Measurements from ENCODE around the gene PCSK6. TPM values are rescaled to one million over a fixed set of nuclear protein-coding genes. Genes with fewer than 3 reads are reported as not detected.

The PCSK6 gene
- total RNA-seq, 1 donor from 2014 or later: 6.8 TPM

DNA sequence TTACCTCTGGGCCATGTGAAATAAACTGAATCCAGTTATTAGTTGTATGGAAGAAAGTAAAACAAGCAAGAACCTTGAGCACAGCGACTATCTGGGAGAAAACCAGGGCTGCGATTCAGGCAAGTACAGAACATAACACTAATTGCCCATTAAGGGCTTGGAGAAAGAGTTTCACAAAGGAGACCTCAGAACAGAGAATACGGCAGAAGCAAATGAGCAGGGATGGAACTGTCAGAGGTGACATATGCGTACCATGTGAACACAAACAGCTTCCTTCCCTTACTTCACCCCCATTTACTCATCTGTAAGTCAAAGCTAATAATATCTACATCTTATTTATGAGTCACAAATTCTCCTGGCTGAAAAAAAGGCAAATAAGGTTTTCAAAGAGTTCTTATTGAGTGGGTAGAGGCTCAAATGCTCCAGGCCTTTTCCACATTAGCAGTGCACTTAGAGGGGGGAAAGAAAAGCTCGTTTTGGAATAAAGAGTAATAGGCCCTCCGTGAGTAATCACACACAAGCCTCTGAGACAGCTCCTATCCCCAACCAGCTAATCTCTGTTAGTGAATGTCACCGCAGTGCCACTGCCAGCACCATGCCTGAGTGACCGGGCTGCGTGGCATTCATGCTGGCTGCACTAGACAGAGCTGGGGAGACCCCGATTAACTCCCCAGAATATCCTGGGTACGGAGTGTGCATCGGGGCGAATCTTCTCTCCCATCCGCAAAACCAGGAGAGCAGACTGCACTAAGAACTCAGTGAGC, 2.6 kb downstream of the PCSK6 start:
- peak; percentile 23 for DNase-seq (ENCODE audit: low read depth)
- H3K27me3 ChIP-seq (ENCODE audit: control insufficient read depth, insufficient read depth, low read length): peaks cover 8% of the 10 kb centered on the region

DNA sequence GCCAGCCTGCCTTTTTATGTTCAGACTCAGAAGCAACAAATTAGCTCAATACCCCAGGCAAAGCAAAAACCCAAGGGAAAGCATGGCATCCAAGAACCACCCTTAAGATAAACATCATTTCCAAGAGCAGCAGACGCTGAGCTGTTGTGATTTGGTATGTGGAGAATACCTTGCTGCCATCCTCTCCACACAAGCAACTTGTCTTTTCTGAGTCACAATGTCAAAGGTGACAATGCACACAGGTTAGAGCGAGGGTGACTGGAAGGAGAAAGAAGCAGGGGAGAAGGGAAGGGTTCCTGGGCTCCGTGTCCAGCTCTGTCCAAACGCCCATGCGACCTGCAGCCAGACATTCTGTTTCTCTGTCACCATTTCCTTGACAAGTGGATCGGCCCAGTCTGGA, 6.0 kb downstream of the PCSK6 start:
- Histone ChIP-seq H3K4me3 (ENCODE audit: low read depth, low read length) (no peak overlapping the region), H3K27me3 (ENCODE audit: control insufficient read depth, insufficient read depth, low read length) (peaks cover 6% of the 10 kb centered on the region), H3K36me3 (ENCODE audit: control insufficient read depth, insufficient read depth, low read length) (no peaks in the 10 kb centered on the region)
- TF ChIP-seq, protein P1, sequence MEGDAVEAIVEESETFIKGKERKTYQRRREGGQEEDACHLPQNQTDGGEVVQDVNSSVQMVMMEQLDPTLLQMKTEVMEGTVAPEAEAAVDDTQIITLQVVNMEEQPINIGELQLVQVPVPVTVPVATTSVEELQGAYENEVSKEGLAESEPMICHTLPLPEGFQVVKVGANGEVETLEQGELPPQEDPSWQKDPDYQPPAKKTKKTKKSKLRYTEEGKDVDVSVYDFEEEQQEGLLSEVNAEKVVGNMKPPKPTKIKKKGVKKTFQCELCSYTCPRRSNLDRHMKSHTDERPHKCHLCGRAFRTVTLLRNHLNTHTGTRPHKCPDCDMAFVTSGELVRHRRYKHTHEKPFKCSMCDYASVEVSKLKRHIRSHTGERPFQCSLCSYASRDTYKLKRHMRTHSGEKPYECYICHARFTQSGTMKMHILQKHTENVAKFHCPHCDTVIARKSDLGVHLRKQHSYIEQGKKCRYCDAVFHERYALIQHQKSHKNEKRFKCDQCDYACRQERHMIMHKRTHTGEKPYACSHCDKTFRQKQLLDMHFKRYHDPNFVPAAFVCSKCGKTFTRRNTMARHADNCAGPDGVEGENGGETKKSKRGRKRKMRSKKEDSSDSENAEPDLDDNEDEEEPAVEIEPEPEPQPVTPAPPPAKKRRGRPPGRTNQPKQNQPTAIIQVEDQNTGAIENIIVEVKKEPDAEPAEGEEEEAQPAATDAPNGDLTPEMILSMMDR (IDR thresholded peaks at IDR 0.05; ENCODE audit: insufficient read depth, low read length, severe bottlenecking): no peak
- no peak for DNase-seq (ENCODE audit: low read depth)
- FAIRE-seq: no peak

More for the DNA sequence above, 2.6 kb downstream of the PCSK6 start:
- no peaks in the 10 kb centered on the region for H3K36me3 ChIP-seq (ENCODE audit: control insufficient read depth, insufficient read depth, low read length)
- H3K4me3 ChIP-seq (ENCODE audit: low read depth, low read length): no peak overlapping the region
- FAIRE-seq: no peak
- TF ChIP-seq, protein P1 (IDR thresholded peaks at IDR 0.05; ENCODE audit: insufficient read depth, low read length, severe bottlenecking): no peak

DNA sequence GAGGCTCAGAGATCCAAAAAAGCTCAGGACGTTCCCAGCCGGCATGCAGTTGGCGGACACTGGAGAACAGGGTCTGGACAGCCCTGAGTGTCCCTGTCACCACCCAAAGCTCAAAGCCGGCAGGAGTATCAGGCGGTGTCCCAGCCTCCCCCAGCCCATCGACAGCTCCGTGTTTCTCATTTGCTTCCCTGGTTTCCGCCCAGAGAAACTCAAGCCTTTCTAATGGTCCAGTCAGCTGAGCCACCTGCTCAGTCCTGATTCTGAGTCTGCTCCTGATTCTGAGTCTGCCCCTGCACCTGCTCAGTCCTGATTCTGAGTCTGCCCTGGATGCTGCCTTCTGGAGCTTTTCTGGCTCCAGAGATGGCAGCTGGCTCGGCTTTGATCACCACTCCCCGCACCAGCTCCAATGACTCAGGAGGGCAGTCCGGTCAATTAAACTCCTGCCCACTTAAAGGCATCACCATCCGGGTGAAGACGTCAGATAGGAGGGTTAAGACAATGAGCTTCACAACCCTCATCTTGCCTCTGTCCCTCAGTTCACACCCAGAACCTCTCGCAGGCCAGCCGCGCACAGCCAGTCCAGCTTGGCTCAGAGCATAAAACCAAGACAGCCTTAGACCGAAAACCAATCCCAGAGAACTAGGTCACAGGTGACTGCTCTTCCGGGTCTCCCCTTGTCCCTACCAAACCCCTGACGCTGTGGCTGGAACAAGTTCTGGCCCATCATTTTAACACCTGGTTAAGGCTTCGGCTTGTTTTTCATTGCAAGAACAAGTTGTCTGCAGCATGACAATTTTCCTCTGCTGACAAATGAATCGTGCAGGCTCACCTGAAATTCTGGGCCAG, 6.8 kb downstream of the PCSK6 start:
- peak; percentile 78 for DNase-seq (ENCODE audit: low read depth)
- TF ChIP-seq, protein P1 (IDR thresholded peaks at IDR 0.05; ENCODE audit: insufficient read depth, low read length, severe bottlenecking): no peak
- Histone ChIP-seq H3K36me3 (ENCODE audit: control insufficient read depth, insufficient read depth, low read length) (no peaks in the 10 kb centered on the region), H3K27me3 (ENCODE audit: control insufficient read depth, insufficient read depth, low read length) (peaks cover 2% of the 10 kb centered on the region), H3K4me3 (ENCODE audit: low read depth, low read length) (no peak overlapping the region)
- no peak for FAIRE-seq

DNA sequence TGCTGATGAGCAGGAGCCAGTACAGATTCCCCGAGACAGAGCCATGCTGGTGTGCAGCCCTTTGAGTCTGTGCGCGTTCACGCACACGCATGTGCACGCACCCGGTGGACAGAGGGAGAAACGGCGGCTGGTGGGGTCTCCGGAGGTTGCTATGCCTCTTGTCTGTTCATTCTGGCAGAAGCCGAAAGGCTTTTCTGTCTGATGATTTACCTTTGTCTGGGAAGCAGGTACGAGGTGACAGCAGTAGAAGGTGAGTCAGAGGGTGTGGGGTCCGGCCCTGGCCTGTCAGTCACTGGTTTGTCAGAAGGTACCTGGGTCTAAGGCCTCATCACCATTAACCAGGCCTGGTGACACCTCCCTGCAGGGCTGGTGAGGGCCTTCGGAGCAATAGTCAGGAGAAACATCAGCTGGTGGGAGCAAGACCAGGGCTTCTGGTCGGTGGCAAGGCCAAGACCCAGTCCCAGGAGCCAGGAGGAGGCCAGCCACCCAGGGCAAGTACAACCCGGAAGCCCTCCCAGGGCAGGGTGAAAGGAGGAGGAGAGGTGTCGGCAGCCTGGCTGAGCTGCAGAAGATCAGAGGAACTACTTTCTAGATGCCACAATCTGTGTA, 7.5 kb downstream of the PCSK6 start:
- TF ChIP-seq, protein P1 (IDR thresholded peaks at IDR 0.05; ENCODE audit: insufficient read depth, low read length, severe bottlenecking): no peak
- DNase-seq (ENCODE audit: low read depth): peak; percentile 30
- Histone ChIP-seq H3K36me3 (ENCODE audit: control insufficient read depth, insufficient read depth, low read length) (no peaks in the 10 kb centered on the region), H3K27me3 (ENCODE audit: control insufficient read depth, insufficient read depth, low read length) (no peaks in the 10 kb centered on the region), H3K4me3 (ENCODE audit: low read depth, low read length) (no peak overlapping the region)
- FAIRE-seq: no peak

DNA sequence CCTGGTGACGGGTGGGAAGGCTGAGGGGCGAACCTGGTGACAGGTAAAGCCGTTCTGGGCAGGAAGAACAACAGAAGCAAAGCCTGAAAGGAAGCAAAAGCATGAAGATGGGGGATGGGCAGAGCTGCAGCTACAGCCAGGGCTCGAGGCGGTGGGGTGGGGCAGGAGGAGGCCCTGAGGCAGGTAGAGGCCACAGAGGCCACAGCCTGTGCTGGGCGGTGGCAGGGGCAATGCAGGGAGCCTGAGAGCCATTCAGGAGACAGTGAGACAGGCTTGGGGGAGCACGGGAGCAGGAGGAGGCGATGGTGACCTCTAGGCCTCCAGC, 8.2 kb downstream of the PCSK6 start:
- DNase-seq (ENCODE audit: low read depth) (no peak), FAIRE-seq (no peak)
- Histone ChIP-seq H3K4me3 (ENCODE audit: low read depth, low read length) (no peak overlapping the region), H3K36me3 (ENCODE audit: control insufficient read depth, insufficient read depth, low read length) (no peaks in the 10 kb centered on the region), H3K27me3 (ENCODE audit: control insufficient read depth, insufficient read depth, low read length) (no peaks in the 10 kb centered on the region)
- TF ChIP-seq, protein P1 (IDR thresholded peaks at IDR 0.05; ENCODE audit: insufficient read depth, low read length, severe bottlenecking): no peak

Measured in bronchial epithelial cell (primary cell).